GM12891 (cell line): ENCODE data around the gene RAP1GDS1.
"Not testable (repeated sequence)": the region's sequence is repeated elsewhere in the genome, so short reads cannot be mapped to it uniquely, and the experiment has no call there.

Experiments used
- DNase-seq: peaks from one replicate; pipeline ENCODE4 v3.0.0; 2011; ENCODE audit warnings: low spot score; ENCODE audit not compliant: insufficient read length
- FAIRE-seq: peaks from 2 replicates; lab custom pipeline; 2011; peaks lifted over from hg19 to GRCh38; lab: Jason Lieb, UNC
- PAX5 ChIP-seq: IDR thresholded peaks from 2 replicates; pipeline ENCODE4 v1.6.1; 2011; ENCODE audit warnings: low read length, moderate library complexity, mild to moderate bottlenecking; ENCODE audit not compliant: insufficient read depth, severe bottlenecking
- POLR2A ChIP-seq: IDR thresholded peaks from 2 replicates; pipeline ENCODE4 v1.6.1; 2011; ENCODE audit warnings: low read depth, low read length, control low read depth
- POLR2AphosphoS5 ChIP-seq: IDR thresholded peaks from 2 replicates; pipeline ENCODE4 v1.6.1; 2011; ENCODE audit warnings: low read depth, low read length, control low read depth
- POU2F2 ChIP-seq: IDR thresholded peaks from 2 replicates; pipeline ENCODE4 v1.6.1; 2011; ENCODE audit warnings: low read depth, mild to moderate bottlenecking, control low read depth, low read length, moderate library complexity
- SPI1 ChIP-seq: IDR thresholded peaks from 2 replicates; pipeline ENCODE4 v1.6.1; 2011; ENCODE audit warnings: low read depth, low read length, control low read depth
- TAF1 ChIP-seq: IDR thresholded peaks from 2 replicates; pipeline ENCODE4 v1.6.1; 2011; ENCODE audit warnings: low read depth, low read length, control low read depth

Gene RAP1GDS1

DNA sequence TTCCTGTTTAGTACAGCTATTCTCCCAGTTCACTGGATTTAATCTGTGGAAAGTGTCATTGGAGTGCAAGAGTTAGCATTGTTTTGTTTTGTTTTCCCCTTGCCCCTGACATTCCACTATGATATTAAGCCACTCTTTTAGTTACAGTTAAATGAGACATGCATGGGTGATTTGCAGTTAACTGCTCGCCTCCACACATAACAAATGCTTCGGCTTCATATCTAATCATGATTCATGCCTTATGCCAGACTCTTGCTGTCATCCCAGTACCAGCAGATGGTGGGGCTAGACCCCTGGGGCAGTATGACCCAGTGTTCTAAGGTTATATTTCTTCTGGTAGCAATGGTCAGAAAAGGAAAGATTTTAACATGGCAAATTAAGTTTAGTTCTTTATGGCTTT, 80.1 kb downstream of the RAP1GDS1 start:
- DNase-seq (no peak), FAIRE-seq (peak; percentile 16)
- TF ChIP-seq POLR2A, result no peak
- TF ChIP-seq TAF1, result no peak
- TF ChIP-seq POLR2AphosphoS5, result no peak
- no peak for TF ChIP-seq POU2F2
- no peak for TF ChIP-seq PAX5
- TF ChIP-seq SPI1, result no peak

DNA sequence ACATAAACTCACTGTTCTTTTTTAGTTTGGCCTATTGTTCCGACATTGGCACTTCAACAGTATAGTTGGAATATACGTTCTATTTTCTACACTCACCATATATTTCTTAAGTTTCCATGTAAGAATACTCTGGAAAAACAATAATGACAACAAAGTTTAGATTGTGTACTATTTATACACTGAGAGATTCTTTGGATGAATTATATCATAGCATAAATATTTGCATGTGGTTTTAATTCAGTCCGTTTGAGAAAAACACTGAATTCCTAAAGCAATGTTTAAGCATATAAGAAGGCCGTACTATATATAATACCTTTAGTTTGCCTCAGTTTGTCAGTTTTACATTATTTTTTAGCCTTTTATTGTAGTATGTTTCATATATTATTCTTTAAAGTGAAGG, 82.4 kb downstream of the RAP1GDS1 start:
- FAIRE-seq, result no peak
- DNase-seq, result no peak
- TF ChIP-seq TAF1, result no peak
- TF ChIP-seq POLR2A, result no peak
- TF ChIP-seq POLR2AphosphoS5, result no peak
- TF ChIP-seq POU2F2, result no peak
- no peak for TF ChIP-seq PAX5
- no peak for TF ChIP-seq SPI1

DNA sequence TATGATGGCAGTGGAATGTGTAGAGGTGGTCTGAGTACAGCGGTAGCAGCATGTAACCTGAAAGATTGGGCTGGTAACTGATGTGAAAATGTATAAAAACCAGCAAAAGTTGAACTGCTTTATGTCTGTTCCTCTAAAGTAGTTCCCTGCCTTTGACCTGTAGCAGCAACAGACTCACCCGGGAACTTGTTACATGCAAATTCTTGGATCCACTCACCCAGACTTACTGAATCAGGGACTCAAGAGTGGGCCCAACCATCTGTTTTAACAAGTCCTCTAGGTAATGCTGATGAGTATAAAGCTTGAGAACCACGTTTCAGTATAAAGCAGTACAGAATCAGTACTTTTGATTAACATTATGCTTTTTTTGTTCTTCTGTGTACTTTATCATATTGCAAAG, 84.7 kb downstream of the RAP1GDS1 start:
- no peak for TF ChIP-seq SPI1
- TF ChIP-seq POLR2AphosphoS5, result no peak
- no peak for TF ChIP-seq POU2F2
- no peak for TF ChIP-seq PAX5
- TF ChIP-seq POLR2A, result no peak
- no peak for TF ChIP-seq TAF1
- DNase-seq, result no peak
- FAIRE-seq, result no peak

DNA sequence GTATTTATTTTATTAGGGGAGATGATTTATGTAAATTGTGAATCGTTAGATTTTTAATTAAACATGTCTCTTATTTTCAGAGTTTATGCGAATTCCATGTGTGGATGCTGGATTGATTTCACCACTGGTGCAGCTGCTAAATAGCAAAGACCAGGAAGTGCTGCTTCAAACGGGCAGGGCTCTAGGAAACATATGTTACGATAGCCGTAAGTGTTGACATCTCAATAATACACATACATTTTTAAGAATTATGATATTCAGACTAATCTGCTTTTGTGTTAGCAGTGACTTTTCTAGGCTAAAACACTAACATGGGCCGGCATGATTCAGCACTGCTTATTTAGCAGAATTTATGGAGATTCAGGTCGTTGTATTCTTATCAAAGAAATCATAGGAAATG, 91.2 kb downstream of the RAP1GDS1 start:
- no peak for FAIRE-seq
- no peak for TF ChIP-seq TAF1
- TF ChIP-seq SPI1, result no peak
- no peak for TF ChIP-seq POLR2AphosphoS5
- no peak for TF ChIP-seq PAX5
- TF ChIP-seq POLR2A, result no peak
- no peak for TF ChIP-seq POU2F2
- no peak for DNase-seq

DNA sequence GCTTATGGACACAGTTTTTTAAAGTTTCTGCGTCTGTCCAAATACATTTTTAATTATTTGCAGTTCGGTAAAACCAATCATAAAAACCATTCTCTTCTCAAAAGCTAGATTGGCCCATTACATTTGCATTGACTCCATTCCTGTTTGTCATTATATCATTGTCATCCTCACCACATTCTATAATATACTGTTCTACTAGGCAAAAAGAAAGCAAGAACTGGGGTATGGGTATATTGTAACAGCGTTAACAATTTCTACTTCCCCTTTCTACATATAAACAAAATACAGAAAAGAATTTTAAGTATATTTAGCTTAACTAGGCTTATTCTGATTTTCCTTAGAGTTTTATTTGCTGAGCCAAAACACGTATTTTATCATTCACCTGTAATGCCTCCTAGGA, 91.8 kb downstream of the RAP1GDS1 start:
- TF ChIP-seq POLR2AphosphoS5 (no peak), TAF1 (no peak), POLR2A (no peak), PAX5 (no peak), POU2F2 (no peak), SPI1 (no peak)
- no peak for DNase-seq
- peak; percentile 81 for FAIRE-seq

DNA sequence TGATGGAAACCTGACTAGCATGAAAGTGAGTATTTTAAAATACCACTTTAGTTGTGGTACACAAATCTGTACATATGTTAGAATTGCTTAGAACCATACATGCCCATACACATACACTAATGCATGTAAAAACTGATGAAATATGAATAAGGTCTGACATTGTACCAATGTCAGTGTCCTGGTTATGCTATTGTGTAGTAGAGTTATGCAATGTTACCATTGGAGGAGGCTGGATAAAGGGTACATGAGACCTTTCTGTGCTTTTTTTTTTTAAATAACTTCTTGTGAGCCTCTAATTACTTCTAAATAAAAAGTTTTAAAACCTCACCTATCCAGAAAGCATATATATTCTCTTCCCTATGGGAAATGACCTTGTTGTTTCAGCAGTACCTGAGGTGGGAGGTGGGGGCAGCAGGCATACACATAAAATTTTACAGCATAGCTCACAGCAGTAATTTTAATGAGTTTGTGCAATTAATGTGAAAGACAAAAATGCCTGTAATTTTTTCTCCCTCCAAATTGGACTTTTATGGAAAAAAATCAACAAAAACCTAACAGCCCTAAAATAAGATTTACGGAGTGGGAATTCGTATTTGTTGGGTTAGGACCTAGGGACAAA, 97.6 kb downstream of the RAP1GDS1 start:
- DNase-seq, result no peak
- TF ChIP-seq TAF1 (no peak), SPI1 (no peak), POLR2AphosphoS5 (no peak), POU2F2 (no peak), PAX5 (no peak), POLR2A (no peak)
- FAIRE-seq, result no peak

DNA sequence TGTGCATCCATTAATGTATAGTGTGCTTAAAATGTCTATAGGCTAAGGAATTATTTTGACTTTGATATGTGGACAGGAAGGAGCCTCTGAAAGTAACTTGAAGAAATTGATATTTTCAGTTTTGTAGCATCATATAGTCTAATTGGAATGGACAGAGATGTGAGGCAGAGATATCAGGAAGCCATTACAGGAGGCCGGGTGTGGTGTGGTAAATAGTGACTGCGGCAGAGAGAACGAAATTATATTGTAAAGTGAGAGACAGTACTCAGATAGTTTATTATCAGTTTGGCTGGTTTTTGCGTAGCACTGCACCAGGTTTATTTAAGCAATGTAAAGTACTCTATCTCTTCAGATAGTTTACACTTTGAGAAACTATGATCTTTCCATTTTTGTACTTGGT, 98.5 kb downstream of the RAP1GDS1 start:
- TF ChIP-seq TAF1 (no peak), POU2F2 (no peak), SPI1 (no peak), POLR2AphosphoS5 (no peak), POLR2A (no peak), PAX5 (no peak)
- DNase-seq (no peak), FAIRE-seq (no peak)

DNA sequence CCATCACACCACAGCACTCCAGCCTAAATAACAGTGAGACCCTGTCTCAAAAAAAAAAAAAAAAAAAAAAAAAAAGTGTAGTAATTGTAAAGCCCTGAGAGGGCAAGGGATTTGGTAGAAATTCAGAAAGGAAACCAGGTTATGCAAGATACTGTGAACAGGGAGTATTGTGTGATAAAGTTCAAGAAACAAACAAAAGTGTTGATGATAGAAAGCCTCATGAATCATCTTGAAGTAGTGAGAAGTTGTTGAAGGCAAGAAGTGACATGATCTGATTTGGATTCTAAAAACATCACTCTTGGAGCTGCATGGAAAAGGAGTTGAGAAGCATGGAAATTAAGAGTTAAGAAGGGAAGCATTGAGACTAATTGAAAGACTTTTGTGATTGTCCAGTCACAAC, 102.2 kb downstream of the RAP1GDS1 start:
- DNase-seq (no peak), FAIRE-seq (no peak)
- TF ChIP-seq POLR2A, result no peak
- no peak for TF ChIP-seq POU2F2
- TF ChIP-seq PAX5, result no peak
- TF ChIP-seq TAF1, result no peak
- no peak for TF ChIP-seq POLR2AphosphoS5
- TF ChIP-seq SPI1, result no peak

DNA sequence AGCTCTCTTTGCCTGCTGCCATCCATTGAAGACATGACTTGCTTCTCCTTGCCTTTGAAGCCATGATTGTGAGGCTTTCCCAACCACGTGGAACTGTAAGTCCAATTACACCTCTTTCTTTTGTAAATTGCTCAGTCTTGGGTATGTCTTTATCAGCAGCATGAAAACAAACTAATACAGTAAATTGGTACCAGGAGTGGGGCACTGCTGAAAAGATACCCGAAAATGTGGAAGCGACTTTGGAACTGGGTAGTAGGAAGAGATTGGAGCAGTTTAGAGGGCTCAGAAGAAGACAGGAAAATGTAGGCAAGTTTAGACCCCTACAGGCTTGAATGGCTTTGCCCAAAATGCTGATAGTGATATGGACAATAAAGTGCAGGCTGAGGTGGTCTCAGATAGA, 105.1 kb downstream of the RAP1GDS1 start:
- not testable (repeated sequence) for DNase-seq, FAIRE-seq

DNA sequence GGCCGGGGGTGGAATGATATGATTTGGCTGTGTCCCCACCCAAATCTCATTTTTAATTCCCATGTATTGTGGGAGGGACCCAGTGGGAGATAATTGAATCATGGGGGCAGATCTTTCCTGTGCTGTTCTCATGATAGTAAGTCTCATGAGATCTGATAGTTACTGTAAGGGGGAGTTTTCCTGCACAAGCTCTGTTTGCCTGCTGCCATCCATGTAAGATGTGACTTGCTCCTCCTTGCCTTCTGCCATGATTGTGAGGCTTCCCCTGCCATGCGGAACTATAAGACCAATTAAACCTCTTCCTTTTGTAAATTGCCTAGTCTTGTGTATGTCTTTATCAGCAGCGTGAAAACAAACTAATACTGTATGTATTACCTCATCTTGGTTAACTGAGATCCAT, 106.8 kb downstream of the RAP1GDS1 start:
- FAIRE-seq, DNase-seq: not testable (repeated sequence)

DNA sequence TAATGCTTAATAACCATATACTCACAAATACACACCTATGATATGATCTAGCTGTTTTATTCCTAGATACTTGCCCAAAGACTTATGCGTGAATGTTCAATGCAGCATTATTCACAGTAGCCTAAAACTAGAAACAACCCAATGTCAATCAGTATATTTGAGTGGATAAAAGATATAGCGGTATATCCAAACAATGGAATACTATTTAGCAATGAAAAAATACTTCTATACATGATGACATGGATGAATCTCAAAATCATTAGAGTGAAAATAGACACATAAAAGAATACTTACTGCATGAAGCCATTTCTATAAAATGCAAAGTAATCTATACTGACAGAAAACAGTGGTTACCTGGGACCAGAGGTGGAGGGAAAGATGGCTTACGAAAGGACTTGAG, 108.1 kb downstream of the RAP1GDS1 start:
- DNase-seq (no peak), FAIRE-seq (no peak)
- no peak for TF ChIP-seq POLR2AphosphoS5
- TF ChIP-seq POU2F2, result no peak
- no peak for TF ChIP-seq TAF1
